Spleen (tissue), 7 donors: ENCODE results near the gene SNU13.

Experiments
- CTCF ChIP-seq, 11 experiments: fragments of 200-600 bp in 7 of 11; fragments of 450-650 bp in 4 of 11; sonication (generic) in 4 of 11; IDR thresholded peaks in 8 of 11; conservative IDR thresholded peaks in 3 of 11; 1 replicate in 7 of 11; 2 replicates in 4 of 11; pipeline versions ENCODE4 v1.4.0 to v1.8.0; 2016 to 2021; ENCODE audit warnings: antibody characterized with exemption in 11 of 11, inconsistent platforms in 4 of 11, mild to moderate bottlenecking in 1 of 11
- POLR2AphosphoS5 ChIP-seq, 3 donors: sonication (generic); formaldehyde crosslinking; IDR thresholded peaks; one replicate each; pipeline ENCODE4 v1.5.1; 2017; ENCODE audit warnings: antibody characterized with exemption in 3 of 3
- donor health status: DM: no; HTN: no; CAD: no; lungs with moderate emphysema.
- donor health status: DM: no; HTN: no; CAD: no.
- donor health status: DM: no; HTN: no; CAD: no.

- no peak for TF ChIP-seq CTCF (IDR thresholded peaks at IDR 0.05 in 8 of 11, conservative IDR thresholded peaks at IDR 0.05 in 3 of 11)
- TF ChIP-seq POLR2AphosphoS5 (IDR thresholded peaks at IDR 0.05), result no peak
Measured at GRCh38 chr22:41638748-41639147, 49.9 kb downstream of the SNU13 start.
